Panc1 (cell line): ENCODE measurements around the gene RPS24. TPM values are rescaled to one million over a fixed set of nuclear protein-coding genes. Genes with fewer than 3 reads are reported as not detected.
A peak's percentile ranks its signal among the peaks of the same experiment; 100 is the strongest.

Experiments
- ATAC-seq: fragments of 200-7000 bp; cut with Tn5 transposase; 2 replicates; pipeline ENCODE4 v1.9.1; 2020; ENCODE audit warnings: mild to moderate bottlenecking, moderate library complexity
- BruUV-seq: library from RNA; stranded (reverse); fragments of 400-500 nt; replicated peaks from 2 replicates; lab custom pipeline; 2021; lab: Mats Ljungman, UMichigan
- CTCF ChIA-PET: fragments of 300-600 bp; sonication (Branson Sonifier 250); formaldehyde crosslinking; loops from one replicate; lab custom pipeline; 2022; ENCODE audit warnings: antibody characterized with exemption; lab: Charles Lee
- POLR2A ChIA-PET: fragments of 300-600 bp; sonication (Branson Sonifier 250); formaldehyde crosslinking; loops from one replicate; lab custom pipeline; 2022; ENCODE audit warnings: antibody characterized with exemption; lab: Charles Lee
- DNase-seq: peaks from one replicate; pipeline ENCODE4 v3.0.0-alpha.2; 2010; ENCODE audit warnings: low read depth, low spot score
- H3K27ac ChIP-seq: 2 replicates; pipeline ENCODE4 v1.5.1; 2011; ENCODE audit warnings: mild to moderate bottlenecking, low read length, inconsistent platforms
- H3K27me3 ChIP-seq: fragments of 200-500 bp; sonication (Bioruptor generic); 2 replicates; pipeline ENCODE4 v1.6.0; 2014; ENCODE audit warnings: low read length, inconsistent platforms; ENCODE audit not compliant: control insufficient read depth, insufficient read depth
- H3K36me3 ChIP-seq: fragments of 200-500 bp; sonication (Bioruptor generic); 2 replicates; pipeline ENCODE4 v1.5.1; 2014; ENCODE audit warnings: inconsistent platforms, mild to moderate bottlenecking, low read length, moderate library complexity; ENCODE audit not compliant: control insufficient read depth, insufficient read depth
- H3K4me1 ChIP-seq: 2 replicates; pipeline ENCODE4 v1.5.1; 2011; ENCODE audit warnings: inconsistent platforms, mild to moderate bottlenecking, low read length, moderate library complexity; ENCODE audit not compliant: control insufficient read depth, insufficient read depth
- H3K4me3 ChIP-seq, 2 experiments: 2 replicates each; pipeline ENCODE4 v1.5.1; 2011 to 2012; ENCODE audit warnings: low read depth in 2 of 2, low read length in 2 of 2, mild to moderate bottlenecking in 2 of 2, inconsistent platforms in 1 of 2, moderate library complexity in 1 of 2
- H3K9me3 ChIP-seq: fragments of 200-500 bp; sonication (Bioruptor generic); 2 replicates; pipeline ENCODE4 v1.5.1; 2014; ENCODE audit warnings: low read depth, mild to moderate bottlenecking, inconsistent platforms, low read length, moderate library complexity; ENCODE audit not compliant: control insufficient read depth, insufficient read depth
- POLR2AphosphoS5 ChIP-seq: IDR thresholded peaks from 2 replicates; pipeline ENCODE4 v1.6.1; 2012; ENCODE audit warnings: mild to moderate bottlenecking, low read depth, low read length, moderate library complexity
- SIN3A ChIP-seq: IDR thresholded peaks from 2 replicates; pipeline ENCODE4 v1.6.1; 2012; ENCODE audit warnings: low read depth, mild to moderate bottlenecking, low read length, moderate library complexity, borderline replicate concordance; ENCODE audit not compliant: insufficient read depth
- TCF7L2 ChIP-seq: IDR thresholded peaks from 2 replicates; pipeline ENCODE4 v1.6.1; 2011; ENCODE audit warnings: mild to moderate bottlenecking, low read depth, low read length, inconsistent platforms
- in situ Hi-C: cut with HindIII; loops from 2 replicates; pipeline ENCODE4 v1.10.0; 2016; ENCODE audit warnings: low sequenced_read_pairs, low pct_unique_long_range_greater_than_20kb
- intact Hi-C: fragments of 100-400 bp; cut with micrococcal nuclease; formaldehyde crosslinking; loops from one replicate; pipeline ENCODE4 v1.10.0; 2022; ENCODE audit not compliant: unreplicated experiment
- total RNA-seq: library from RNA; stranded (reverse); gene quantifications from one replicate; pipeline ENCODE4 v1.2.1, GENCODE V29; 2021; ENCODE audit not compliant: unreplicated experiment
- TF ChIP-seq, protein P1 (sequence below), 2 experiments: IDR thresholded peaks; 2 replicates each; pipeline ENCODE4 v1.6.1; 2011 to 2012; ENCODE audit warnings: low read depth in 2 of 2, control low read depth in 1 of 2, low read length in 1 of 2, mild to moderate bottlenecking in 1 of 2, moderate library complexity in 1 of 2; ENCODE audit not compliant: insufficient read depth in 1 of 2
- TF ChIP-seq, protein P2 (sequence below): fragments of 450-650 bp; IDR thresholded peaks from 2 replicates; pipeline ENCODE4 v1.5.1; 2017; ENCODE audit warnings: mild to moderate bottlenecking

Gene RPS24
- total RNA-seq, 1 experiment from 2014 or later = 1,400 TPM

DNA sequence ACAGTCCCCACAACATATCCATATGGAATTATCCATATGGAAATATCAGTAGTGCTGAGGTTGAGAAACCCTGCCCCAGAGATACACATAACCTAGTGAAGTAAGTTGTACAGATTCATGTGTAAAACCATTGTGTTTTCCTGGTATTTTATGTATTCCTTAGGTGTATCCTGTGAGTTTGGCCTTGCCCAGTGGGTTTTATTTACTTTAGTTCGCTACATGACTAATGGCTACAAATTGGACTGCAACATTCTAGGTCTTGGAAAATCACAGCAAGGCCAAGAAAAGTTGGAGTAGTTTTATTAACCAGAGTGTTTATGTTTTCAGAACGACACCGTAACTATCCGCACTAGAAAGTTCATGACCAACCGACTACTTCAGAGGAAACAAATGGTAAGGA is 1.4 kb downstream of the RPS24 start:
- peak overlapping the region; percentile 87 to 92 for H3K4me3 ChIP-seq
- peaks cover 54% of the 10 kb centered on the region for H3K36me3 ChIP-seq
- intact Hi-C loops (no loop called here), in situ Hi-C loops (no loop called here)
- TF ChIP-seq, protein P1, sequence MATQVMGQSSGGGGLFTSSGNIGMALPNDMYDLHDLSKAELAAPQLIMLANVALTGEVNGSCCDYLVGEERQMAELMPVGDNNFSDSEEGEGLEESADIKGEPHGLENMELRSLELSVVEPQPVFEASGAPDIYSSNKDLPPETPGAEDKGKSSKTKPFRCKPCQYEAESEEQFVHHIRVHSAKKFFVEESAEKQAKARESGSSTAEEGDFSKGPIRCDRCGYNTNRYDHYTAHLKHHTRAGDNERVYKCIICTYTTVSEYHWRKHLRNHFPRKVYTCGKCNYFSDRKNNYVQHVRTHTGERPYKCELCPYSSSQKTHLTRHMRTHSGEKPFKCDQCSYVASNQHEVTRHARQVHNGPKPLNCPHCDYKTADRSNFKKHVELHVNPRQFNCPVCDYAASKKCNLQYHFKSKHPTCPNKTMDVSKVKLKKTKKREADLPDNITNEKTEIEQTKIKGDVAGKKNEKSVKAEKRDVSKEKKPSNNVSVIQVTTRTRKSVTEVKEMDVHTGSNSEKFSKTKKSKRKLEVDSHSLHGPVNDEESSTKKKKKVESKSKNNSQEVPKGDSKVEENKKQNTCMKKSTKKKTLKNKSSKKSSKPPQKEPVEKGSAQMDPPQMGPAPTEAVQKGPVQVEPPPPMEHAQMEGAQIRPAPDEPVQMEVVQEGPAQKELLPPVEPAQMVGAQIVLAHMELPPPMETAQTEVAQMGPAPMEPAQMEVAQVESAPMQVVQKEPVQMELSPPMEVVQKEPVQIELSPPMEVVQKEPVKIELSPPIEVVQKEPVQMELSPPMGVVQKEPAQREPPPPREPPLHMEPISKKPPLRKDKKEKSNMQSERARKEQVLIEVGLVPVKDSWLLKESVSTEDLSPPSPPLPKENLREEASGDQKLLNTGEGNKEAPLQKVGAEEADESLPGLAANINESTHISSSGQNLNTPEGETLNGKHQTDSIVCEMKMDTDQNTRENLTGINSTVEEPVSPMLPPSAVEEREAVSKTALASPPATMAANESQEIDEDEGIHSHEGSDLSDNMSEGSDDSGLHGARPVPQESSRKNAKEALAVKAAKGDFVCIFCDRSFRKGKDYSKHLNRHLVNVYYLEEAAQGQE (IDR thresholded peaks at IDR 0.05; ENCODE audit: insufficient read depth in 1 of 2, low read depth in 2 of 2, low read length in 1 of 2) = no peak
- TF ChIP-seq, protein P2, sequence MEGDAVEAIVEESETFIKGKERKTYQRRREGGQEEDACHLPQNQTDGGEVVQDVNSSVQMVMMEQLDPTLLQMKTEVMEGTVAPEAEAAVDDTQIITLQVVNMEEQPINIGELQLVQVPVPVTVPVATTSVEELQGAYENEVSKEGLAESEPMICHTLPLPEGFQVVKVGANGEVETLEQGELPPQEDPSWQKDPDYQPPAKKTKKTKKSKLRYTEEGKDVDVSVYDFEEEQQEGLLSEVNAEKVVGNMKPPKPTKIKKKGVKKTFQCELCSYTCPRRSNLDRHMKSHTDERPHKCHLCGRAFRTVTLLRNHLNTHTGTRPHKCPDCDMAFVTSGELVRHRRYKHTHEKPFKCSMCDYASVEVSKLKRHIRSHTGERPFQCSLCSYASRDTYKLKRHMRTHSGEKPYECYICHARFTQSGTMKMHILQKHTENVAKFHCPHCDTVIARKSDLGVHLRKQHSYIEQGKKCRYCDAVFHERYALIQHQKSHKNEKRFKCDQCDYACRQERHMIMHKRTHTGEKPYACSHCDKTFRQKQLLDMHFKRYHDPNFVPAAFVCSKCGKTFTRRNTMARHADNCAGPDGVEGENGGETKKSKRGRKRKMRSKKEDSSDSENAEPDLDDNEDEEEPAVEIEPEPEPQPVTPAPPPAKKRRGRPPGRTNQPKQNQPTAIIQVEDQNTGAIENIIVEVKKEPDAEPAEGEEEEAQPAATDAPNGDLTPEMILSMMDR = no peak
- TF ChIP-seq SIN3A = no peak
- no peak for TF ChIP-seq TCF7L2
- TF ChIP-seq POLR2AphosphoS5 = no peak
- ATAC-seq = no peak
- peak overlapping the region; percentile 99 for H3K27ac ChIP-seq
- no peaks in the 10 kb centered on the region for H3K27me3 ChIP-seq
- no peaks in the 10 kb centered on the region for H3K9me3 ChIP-seq
- CTCF ChIA-PET = no interaction called here
- BruUV-seq = no TSS peak
- no peak for DNase-seq
- POLR2A ChIA-PET = no interaction called here
- H3K4me1 ChIP-seq = peaks cover 45% of the 10 kb centered on the region

DNA sequence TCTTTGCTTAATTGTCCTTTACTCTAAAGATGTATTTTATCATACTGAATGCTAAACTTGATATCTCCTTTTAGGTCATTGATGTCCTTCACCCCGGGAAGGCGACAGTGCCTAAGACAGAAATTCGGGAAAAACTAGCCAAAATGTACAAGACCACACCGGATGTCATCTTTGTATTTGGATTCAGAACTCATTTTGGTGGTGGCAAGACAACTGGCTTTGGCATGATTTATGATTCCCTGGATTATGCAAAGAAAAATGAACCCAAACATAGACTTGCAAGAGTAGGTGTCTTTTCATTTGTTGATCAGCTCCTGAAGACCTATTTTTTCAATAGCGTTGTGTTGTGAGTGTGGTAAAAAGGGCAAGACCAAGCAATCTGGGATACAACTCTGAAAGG is 1.8 kb downstream of the RPS24 start:
- CTCF ChIA-PET = no interaction called here
- Histone ChIP-seq H3K4me1 (peaks cover 45% of the 10 kb centered on the region), H3K4me3 (peak overlapping the region; percentile 87 to 92), H3K27ac (peak overlapping the region; percentile 99), H3K9me3 (no peaks in the 10 kb centered on the region), H3K36me3 (peaks cover 58% of the 10 kb centered on the region), H3K27me3 (no peaks in the 10 kb centered on the region)
- ATAC-seq = no peak
- no peak for DNase-seq
- no TSS peak for BruUV-seq
- intact Hi-C loops (no loop called here), in situ Hi-C loops (no loop called here)
- TF ChIP-seq POLR2AphosphoS5 = no peak
- no peak for TF ChIP-seq SIN3A
- TF ChIP-seq TCF7L2 = no peak
- TF ChIP-seq, protein P2 = no peak
- TF ChIP-seq, protein P1 (IDR thresholded peaks at IDR 0.05; ENCODE audit: insufficient read depth in 1 of 2, low read depth in 2 of 2, low read length in 1 of 2) = no peak
- POLR2A ChIA-PET = no interaction called here
